ENCODE measurements around the gene SNRPF. TPM values are rescaled to one million over a fixed set of nuclear protein-coding genes. Genes with fewer than 3 reads are reported as not detected.
A peak's percentile ranks its signal among the peaks of the same experiment; 100 is the strongest.
"Not testable (repeated sequence)": the region's sequence is repeated elsewhere in the genome, so short reads cannot be mapped to it uniquely, and the experiment has no call there.

SNRPF gene
- polyA plus RNA-seq, 4 donors = 18.9 to 61.9 (median 31.9) TPM

DNA sequence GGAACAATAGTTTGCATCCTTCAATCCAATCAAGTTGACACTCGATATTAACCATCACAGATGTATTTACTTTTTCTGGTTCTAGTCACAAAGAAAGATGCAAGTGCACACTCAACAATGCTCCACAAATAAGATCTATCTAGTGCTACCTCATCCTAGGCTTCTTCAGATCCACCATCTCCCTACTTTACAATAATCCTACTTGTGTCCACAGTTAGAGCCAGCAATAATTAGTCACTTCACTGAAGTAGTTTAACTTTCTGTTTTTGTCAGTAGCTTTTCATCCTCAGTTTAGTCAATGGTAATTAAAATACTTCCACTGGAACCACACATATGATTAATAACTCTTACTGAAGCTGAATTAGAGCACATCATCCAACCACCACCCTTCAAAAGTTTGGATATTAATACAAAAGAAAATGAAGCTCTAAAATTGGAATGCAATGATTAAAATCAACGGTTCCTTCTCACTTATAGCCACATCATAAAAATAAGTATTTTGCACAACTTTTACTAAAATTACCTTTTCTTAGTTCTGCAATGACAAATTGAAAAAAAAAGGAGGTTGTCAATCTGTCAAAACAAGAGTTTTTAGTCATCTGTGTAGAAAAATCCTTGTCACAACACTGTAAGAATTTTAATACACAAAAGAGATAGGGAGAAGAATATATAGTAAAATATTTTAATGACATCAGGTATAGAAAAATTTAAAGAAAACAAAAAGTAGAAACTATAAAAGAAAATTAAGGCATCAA, 28.2 kb upstream of the SNRPF start:
- H3K9me3 ChIP-seq (ENCODE audit: control insufficient read depth in 2 of 2, insufficient read depth in 1 of 2, low read depth in 1 of 2, low read length in 1 of 2) = no peaks in the 10 kb centered on the region
- no peaks in the 10 kb centered on the region for H3K27me3 ChIP-seq (ENCODE audit: control insufficient read depth in 3 of 3, insufficient read depth in 3 of 3, low read length in 3 of 3)
- WGBS, 3 donors = 53 to 69% (median 66%) methylated on average over 2 of the region's 2 CpGs
- DNase-seq (no peak), FAIRE-seq (no peak)
- no peak overlapping the region for H3K27ac ChIP-seq (ENCODE audit: low read depth in 1 of 3, low read length in 2 of 3)
- H3K36me3 ChIP-seq (ENCODE audit: control insufficient read depth in 3 of 3, insufficient read depth in 2 of 3, low read depth in 1 of 3, low read length in 3 of 3) = no peaks in the 10 kb centered on the region
- H3K4me3 ChIP-seq (ENCODE audit: low read depth in 1 of 3, low read length in 3 of 3) = no peak overlapping the region
- no peaks in the 10 kb centered on the region for H3K4me1 ChIP-seq (ENCODE audit: control insufficient read depth in 3 of 3, insufficient read depth in 2 of 3, low read depth in 1 of 3, low read length in 2 of 3)

DNA sequence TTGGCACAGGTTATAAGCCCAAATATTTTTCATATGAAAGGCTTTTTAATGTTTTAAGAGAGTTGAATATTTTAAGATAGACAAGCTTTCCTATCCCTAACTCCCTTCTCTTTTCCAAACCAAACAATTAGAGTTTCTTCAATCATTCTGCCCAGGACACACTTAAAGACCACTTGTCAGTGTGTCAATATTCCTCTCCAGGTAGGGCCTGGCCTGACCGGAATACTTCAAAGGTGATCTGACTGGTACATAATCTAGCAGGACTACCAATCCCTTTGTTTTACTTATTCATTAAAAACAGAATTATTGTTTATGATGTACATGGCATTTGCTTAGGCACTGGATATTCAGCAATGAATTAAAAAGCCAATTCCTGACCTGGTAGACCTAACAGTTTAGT, 24.2 kb upstream of the SNRPF start:
- H3K27me3 ChIP-seq (ENCODE audit: control insufficient read depth in 3 of 3, insufficient read depth in 3 of 3, low read length in 3 of 3) = no peaks in the 10 kb centered on the region
- 89 to 95% (median 94%) methylated on average over 1 of the region's 1 CpG for WGBS, 3 donors
- H3K27ac ChIP-seq (ENCODE audit: low read depth in 1 of 3, low read length in 2 of 3) = no peak overlapping the region
- FAIRE-seq (no peak), DNase-seq (no peak)
- peaks cover 0 to 2% (median 0%) of the 10 kb centered on the region in 3 donors for H3K4me1 ChIP-seq (ENCODE audit: control insufficient read depth in 3 of 3, insufficient read depth in 2 of 3, low read depth in 1 of 3, low read length in 2 of 3)
- no peaks in the 10 kb centered on the region for H3K9me3 ChIP-seq (ENCODE audit: control insufficient read depth in 2 of 2, insufficient read depth in 1 of 2, low read depth in 1 of 2, low read length in 1 of 2)
- H3K4me3 ChIP-seq (ENCODE audit: low read depth in 1 of 3, low read length in 3 of 3) = no peak overlapping the region
- H3K36me3 ChIP-seq (ENCODE audit: control insufficient read depth in 3 of 3, insufficient read depth in 2 of 3, low read depth in 1 of 3, low read length in 3 of 3) = no peaks in the 10 kb centered on the region

DNA sequence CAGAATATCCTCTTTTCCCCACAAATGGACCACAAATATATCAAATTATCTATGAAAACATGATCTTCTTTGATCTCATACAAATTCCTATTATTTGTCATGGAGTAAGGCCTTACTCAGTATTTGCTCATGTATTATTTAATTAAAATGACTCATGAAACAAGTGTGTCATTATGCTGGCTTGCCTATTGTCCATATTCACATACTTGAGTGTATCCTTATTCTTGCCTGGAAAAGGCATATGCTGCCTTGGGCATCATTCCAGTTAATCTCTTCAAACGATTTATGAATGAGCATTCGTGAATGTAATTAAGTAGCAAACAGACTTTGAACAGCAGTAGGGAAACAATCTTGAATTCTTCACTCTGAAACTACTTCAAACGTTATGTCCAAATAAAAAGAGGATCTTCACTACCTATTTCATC, 22.6 kb upstream of the SNRPF start:
- 7 to 20% (median 14%) methylated on average over 3 of the region's 3 CpGs for WGBS, 3 donors
- H3K9me3 ChIP-seq (ENCODE audit: control insufficient read depth in 2 of 2, insufficient read depth in 1 of 2, low read depth in 1 of 2, low read length in 1 of 2) = no peaks in the 10 kb centered on the region
- H3K4me3 ChIP-seq (ENCODE audit: low read depth in 1 of 3, low read length in 3 of 3) = no peak overlapping the region
- DNase-seq = peak in 1 of 2 donors; percentile 68
- no peak for FAIRE-seq
- H3K27ac ChIP-seq (ENCODE audit: low read depth in 1 of 3, low read length in 2 of 3) = no peak overlapping the region
- H3K27me3 ChIP-seq (ENCODE audit: control insufficient read depth in 3 of 3, insufficient read depth in 3 of 3, low read length in 3 of 3) = no peaks in the 10 kb centered on the region
- H3K4me1 ChIP-seq (ENCODE audit: control insufficient read depth in 3 of 3, insufficient read depth in 2 of 3, low read depth in 1 of 3, low read length in 2 of 3) = peaks cover 0 to 2% (median 0%) of the 10 kb centered on the region in 3 donors
- no peaks in the 10 kb centered on the region for H3K36me3 ChIP-seq (ENCODE audit: control insufficient read depth in 3 of 3, insufficient read depth in 2 of 3, low read depth in 1 of 3, low read length in 3 of 3)

DNA sequence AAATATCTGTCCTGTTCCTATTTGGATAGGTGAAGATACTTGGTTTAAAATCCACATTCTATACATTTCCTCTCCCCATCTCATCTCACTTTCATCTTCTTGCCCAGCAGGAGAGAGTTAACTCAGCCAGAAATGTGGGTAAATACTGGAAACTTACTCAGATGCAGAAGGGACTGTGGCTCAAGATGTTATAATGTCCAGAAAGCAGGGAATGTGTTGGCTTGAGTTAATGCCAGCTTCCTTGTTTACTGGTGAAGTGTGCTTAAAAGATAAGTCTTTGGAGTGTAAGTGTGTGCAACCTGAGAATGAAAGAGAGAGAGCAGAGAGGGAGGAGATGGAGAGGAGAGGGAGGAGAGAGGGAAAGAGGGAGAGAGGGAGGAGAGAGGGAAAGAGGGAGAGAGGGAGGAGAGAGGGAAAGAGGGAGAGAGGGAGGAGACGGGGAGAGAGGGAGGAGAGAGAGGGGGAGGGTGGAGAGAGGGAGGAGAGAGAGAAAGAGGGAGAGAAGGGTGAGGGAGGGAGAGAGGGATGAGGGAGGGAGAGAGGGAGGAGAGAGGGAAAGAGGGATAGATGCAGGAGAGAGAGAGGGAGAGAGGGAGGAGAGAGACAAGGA, 22.0 kb upstream of the SNRPF start:
- no peaks in the 10 kb centered on the region for H3K27me3 ChIP-seq (ENCODE audit: control insufficient read depth in 3 of 3, insufficient read depth in 3 of 3, low read length in 3 of 3)
- no peak overlapping the region for H3K4me3 ChIP-seq (ENCODE audit: low read depth in 1 of 3, low read length in 3 of 3)
- WGBS, 3 donors = 0 to 17% (median 0%) methylated on average over 1 of the region's 1 CpG
- no peak for FAIRE-seq
- no peak overlapping the region for H3K27ac ChIP-seq (ENCODE audit: low read depth in 1 of 3, low read length in 2 of 3)
- peak in 1 of 2 donors; percentile 28 for DNase-seq
- H3K4me1 ChIP-seq (ENCODE audit: control insufficient read depth in 3 of 3, insufficient read depth in 2 of 3, low read depth in 1 of 3, low read length in 2 of 3) = peaks cover 0 to 2% (median 0%) of the 10 kb centered on the region in 3 donors
- H3K9me3 ChIP-seq (ENCODE audit: control insufficient read depth in 2 of 2, insufficient read depth in 1 of 2, low read depth in 1 of 2, low read length in 1 of 2) = no peaks in the 10 kb centered on the region
- no peaks in the 10 kb centered on the region for H3K36me3 ChIP-seq (ENCODE audit: control insufficient read depth in 3 of 3, insufficient read depth in 2 of 3, low read depth in 1 of 3, low read length in 3 of 3)

DNA sequence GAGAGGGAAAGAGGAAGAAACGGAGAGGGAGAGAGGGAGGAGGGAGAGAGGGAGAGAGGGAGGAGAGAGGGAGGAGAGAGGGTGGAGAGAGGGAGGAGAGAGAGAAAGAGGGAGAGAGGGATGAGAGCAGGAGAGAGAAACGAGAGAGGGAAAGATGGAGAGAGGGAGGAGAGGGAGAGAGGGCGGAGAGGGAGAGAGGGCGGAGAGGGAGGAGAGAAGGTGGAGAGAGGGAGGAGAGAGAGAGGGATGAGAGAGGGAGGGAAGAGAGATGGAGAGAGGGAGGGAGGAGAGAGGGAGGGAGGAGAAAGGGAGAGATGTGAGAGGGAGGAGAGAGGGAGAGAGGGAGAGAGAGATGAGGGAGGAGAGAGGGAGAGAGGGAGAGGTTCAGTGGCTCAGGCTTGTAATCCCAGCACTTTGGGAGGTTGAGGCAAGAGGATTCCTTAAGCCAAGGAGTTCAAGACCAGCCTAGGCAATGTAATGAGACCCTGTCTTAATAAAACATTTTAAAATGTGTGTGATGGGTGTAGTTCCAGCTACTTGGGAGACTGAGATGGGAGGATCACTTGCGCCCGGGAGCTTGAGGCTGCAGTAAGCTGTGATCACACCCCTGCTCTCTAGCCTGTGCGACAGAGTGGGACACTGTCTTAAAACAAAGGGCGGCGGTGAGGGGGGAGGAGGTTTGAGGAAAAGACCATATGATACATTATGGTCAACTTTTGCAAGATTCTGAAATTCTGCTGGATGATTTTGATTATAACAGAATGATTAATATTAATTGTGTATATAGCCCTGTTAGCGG, 21.3 kb upstream of the SNRPF start:
- no peaks in the 10 kb centered on the region for H3K36me3 ChIP-seq (ENCODE audit: control insufficient read depth in 3 of 3, insufficient read depth in 2 of 3, low read depth in 1 of 3, low read length in 3 of 3)
- FAIRE-seq = no peak
- no peak for DNase-seq
- H3K4me3 ChIP-seq (ENCODE audit: low read depth in 1 of 3, low read length in 3 of 3) = no peak overlapping the region
- H3K9me3 ChIP-seq (ENCODE audit: control insufficient read depth in 2 of 2, insufficient read depth in 1 of 2, low read depth in 1 of 2, low read length in 1 of 2) = no peaks in the 10 kb centered on the region
- H3K27ac ChIP-seq (ENCODE audit: low read depth in 1 of 3, low read length in 2 of 3) = no peak overlapping the region
- H3K4me1 ChIP-seq (ENCODE audit: control insufficient read depth in 3 of 3, insufficient read depth in 2 of 3, low read depth in 1 of 3, low read length in 2 of 3) = peaks cover 0 to 2% (median 0%) of the 10 kb centered on the region in 3 donors
- H3K27me3 ChIP-seq (ENCODE audit: control insufficient read depth in 3 of 3, insufficient read depth in 3 of 3, low read length in 3 of 3) = no peaks in the 10 kb centered on the region
- 18 to 45% (median 36%) methylated on average over 10 of the region's 10 CpGs for WGBS, 3 donors

DNA sequence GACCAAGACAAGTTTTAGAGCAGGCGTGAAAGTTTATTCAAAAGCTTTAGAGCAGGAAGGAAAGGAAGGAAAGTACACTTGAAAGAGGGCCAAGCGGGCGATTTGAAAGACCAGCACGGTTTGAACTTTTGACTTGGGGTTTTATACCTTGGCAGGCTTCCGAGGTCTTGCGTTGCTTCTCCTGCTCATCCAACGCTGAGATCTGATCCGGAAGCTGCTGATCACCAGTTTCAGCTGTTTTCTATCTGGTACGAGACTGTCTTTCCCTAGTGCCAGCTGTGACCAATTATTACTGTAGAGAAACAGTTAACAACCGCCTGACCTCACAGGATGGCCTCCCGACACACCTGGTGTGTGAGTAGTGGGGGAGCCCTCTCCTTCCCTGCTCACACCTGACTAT, 20.6 kb upstream of the SNRPF start:
- Histone ChIP-seq H3K4me3 (ENCODE audit: low read depth in 1 of 3, low read length in 3 of 3) (no peak overlapping the region), H3K9me3 (ENCODE audit: control insufficient read depth in 2 of 2, insufficient read depth in 1 of 2, low read depth in 1 of 2, low read length in 1 of 2) (no peaks in the 10 kb centered on the region), H3K36me3 (ENCODE audit: control insufficient read depth in 3 of 3, insufficient read depth in 2 of 3, low read depth in 1 of 3, low read length in 3 of 3) (no peaks in the 10 kb centered on the region), H3K4me1 (ENCODE audit: control insufficient read depth in 3 of 3, insufficient read depth in 2 of 3, low read depth in 1 of 3, low read length in 2 of 3) (peaks cover 0 to 2% (median 0%) of the 10 kb centered on the region in 3 donors), H3K27me3 (ENCODE audit: control insufficient read depth in 3 of 3, insufficient read depth in 3 of 3, low read length in 3 of 3) (no peaks in the 10 kb centered on the region), H3K27ac (ENCODE audit: low read depth in 1 of 3, low read length in 2 of 3) (no peak overlapping the region)
- no peak for FAIRE-seq
- DNase-seq = peak in 1 of 2 donors; percentile 85
- 2 to 11% (median 7%) methylated on average over 11 of the region's 11 CpGs for WGBS, 3 donors

DNA sequence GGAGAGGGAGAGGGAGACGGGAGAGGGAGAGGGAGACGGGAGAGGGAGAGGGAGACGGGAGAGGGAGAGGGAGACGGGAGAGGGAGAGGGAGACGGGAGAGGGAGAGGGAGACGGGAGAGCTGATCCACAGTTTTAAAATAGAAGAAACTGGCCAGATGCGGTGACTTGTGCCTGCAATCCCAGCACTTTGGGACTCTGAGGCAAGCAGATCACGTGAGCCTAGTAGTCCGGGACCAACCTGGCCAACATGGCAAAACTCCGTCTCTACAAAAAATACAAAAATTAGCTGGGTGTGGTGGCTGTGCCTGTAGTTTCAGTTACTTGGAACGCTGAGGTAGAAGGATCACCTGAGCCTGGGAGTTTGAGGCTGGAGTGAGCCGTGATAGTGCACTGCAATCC, 16.3 kb upstream of the SNRPF start:
- H3K4me1 ChIP-seq (ENCODE audit: control insufficient read depth in 3 of 3, insufficient read depth in 2 of 3, low read depth in 1 of 3, low read length in 2 of 3); H3K4me3 ChIP-seq (ENCODE audit: low read depth in 1 of 3, low read length in 3 of 3); H3K27me3 ChIP-seq (ENCODE audit: control insufficient read depth in 3 of 3, insufficient read depth in 3 of 3, low read length in 3 of 3); FAIRE-seq; H3K27ac ChIP-seq (ENCODE audit: low read depth in 1 of 3, low read length in 2 of 3); DNase-seq; H3K9me3 ChIP-seq (ENCODE audit: control insufficient read depth in 2 of 2, insufficient read depth in 1 of 2, low read depth in 1 of 2, low read length in 1 of 2); H3K36me3 ChIP-seq (ENCODE audit: control insufficient read depth in 3 of 3, insufficient read depth in 2 of 3, low read depth in 1 of 3, low read length in 3 of 3): not testable (repeated sequence)
- WGBS, 3 donors = 46 to 84% (median 55%) methylated on average over 6 to 9 of the region's 12 CpGs

DNA sequence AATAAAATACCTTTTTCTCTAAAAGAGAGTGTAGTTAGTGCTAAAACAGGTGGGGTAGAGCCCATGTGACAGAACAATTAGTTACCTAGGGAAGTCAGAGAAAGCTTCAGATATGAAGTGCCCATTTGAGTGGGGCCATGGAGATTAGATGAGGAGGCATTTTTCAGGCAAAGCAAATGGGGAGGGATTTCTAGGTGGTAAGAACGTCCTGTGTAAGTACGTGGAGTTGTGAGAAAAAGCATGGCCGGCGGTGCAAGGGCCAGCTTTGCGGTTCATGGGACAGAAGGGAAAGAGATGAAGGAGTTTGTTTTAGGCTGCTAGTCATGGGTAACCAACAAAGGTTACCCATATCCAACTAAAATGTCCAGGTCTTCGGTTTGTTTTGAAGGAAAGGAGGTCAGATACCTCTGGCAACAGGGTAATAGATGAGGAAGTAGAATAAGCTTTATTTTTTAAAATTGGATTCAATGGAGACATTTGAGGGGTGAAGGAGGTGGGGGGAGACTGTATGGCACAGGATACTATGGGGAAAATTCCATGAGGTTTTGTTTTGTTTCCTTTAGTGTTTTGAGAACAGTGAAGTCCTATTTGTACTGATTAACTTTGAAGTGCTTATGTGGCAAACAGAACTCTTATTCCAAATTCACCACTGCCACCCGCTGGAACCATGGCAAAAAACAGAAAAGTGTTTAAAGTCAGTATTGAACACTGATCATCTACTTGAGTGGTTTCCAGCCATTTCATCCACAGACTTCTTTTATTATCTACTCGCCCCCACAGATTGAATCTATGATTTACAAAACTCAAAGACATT, 10.0 kb upstream of the SNRPF start:
- no peak for FAIRE-seq
- DNase-seq = peak; percentile 24 to 44
- Histone ChIP-seq H3K4me1 (ENCODE audit: control insufficient read depth in 3 of 3, insufficient read depth in 2 of 3, low read depth in 1 of 3, low read length in 2 of 3) (no peaks in the 10 kb centered on the region), H3K36me3 (ENCODE audit: control insufficient read depth in 3 of 3, insufficient read depth in 2 of 3, low read depth in 1 of 3, low read length in 3 of 3) (no peaks in the 10 kb centered on the region), H3K27me3 (ENCODE audit: control insufficient read depth in 3 of 3, insufficient read depth in 3 of 3, low read length in 3 of 3) (no peaks in the 10 kb centered on the region), H3K27ac (ENCODE audit: low read depth in 1 of 3, low read length in 2 of 3) (no peak overlapping the region), H3K4me3 (ENCODE audit: low read depth in 1 of 3, low read length in 3 of 3) (no peak overlapping the region), H3K9me3 (ENCODE audit: control insufficient read depth in 2 of 2, insufficient read depth in 1 of 2, low read depth in 1 of 2, low read length in 1 of 2) (no peaks in the 10 kb centered on the region)
- WGBS, 3 donors = 55 to 58% (median 58%) methylated on average over 8 of the region's 8 CpGs

Measured in small intestine (tissue), 7 donors.